GM20000 (cell line): Measurements from ENCODE around the gene UBE2Q1.

ENCODE experiments used
- DNase-seq: peaks from one replicate; pipeline ENCODE4 v3.0.0; 2012; ENCODE audit warnings: low spot score
- CTCF ChIP-seq: IDR thresholded peaks from 2 replicates; pipeline ENCODE4 v1.5.1; 2012; ENCODE audit warnings: mild to moderate bottlenecking, control low read depth; ENCODE audit errors: extremely low read depth, missing control alignments

The UBE2Q1 gene

GRCh38 chr1:154524881-154525280 lies 33.6 kb downstream of the UBE2Q1 start:
- no peak for DNase-seq
- TF ChIP-seq CTCF, result no peak

- DNase-seq, result no peak
- no peak for TF ChIP-seq CTCF
These were observed 36.8 kb downstream of the UBE2Q1 start for GRCh38 chr1:154521695-154522094.

- DNase-seq, result no peak
- no peak for TF ChIP-seq CTCF
These were observed 38.1 kb downstream of the UBE2Q1 start for GRCh38 chr1:154520333-154520732.

DNA sequence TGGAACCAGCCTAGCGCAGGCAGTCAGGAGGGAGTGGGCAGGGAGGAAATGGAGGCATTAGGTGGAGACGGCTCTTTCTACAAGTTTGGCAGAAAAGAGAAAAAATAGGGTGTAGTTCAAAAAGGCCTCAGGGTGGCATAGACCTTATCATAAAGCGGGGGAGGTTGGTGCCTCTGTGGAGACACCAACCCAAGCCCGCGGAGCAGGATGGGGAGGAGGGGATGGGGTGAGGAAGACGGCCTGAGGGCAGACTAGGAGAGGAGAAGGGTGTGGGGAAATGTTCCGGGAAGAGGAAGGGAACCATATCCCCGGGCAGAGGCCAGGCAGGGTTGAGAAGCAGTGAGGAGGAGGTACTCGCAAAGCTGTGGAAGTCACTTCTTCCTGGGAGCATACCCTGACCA lies 38.9 kb downstream of the UBE2Q1 start:
- DNase-seq, result no peak
- no peak for TF ChIP-seq CTCF

GRCh38 chr1:154517661-154518060 lies 40.8 kb downstream of the UBE2Q1 start:
- no peak for TF ChIP-seq CTCF
- no peak for DNase-seq

GRCh38 chr1:154514066-154514553 lies 44.4 kb downstream of the UBE2Q1 start:
- no peak for DNase-seq
- TF ChIP-seq CTCF, result no peak

- TF ChIP-seq CTCF, result no peak
- DNase-seq, result no peak
These were observed 45.7 kb downstream of the UBE2Q1 start for GRCh38 chr1:154512760-154513159.
